SK-N-SH treated with all-trans-retinoic acid at 6 μM for 48 hours (cell line): ENCODE measurements around the gene NSL1.

ENCODE experiments used
- ATAC-seq: fragments of 200-7000 bp; cut with Tn5 transposase; 3 replicates; pipeline ENCODE4 v1.9.1; 2020; ENCODE audit warnings: mild to moderate bottlenecking, moderate library complexity
- ARNTL ChIP-seq: fragments of 450-650 bp; formaldehyde crosslinking; IDR thresholded peaks from 2 replicates; pipeline ENCODE4 v1.5.0; 2020; ENCODE audit warnings: low read depth, mild to moderate bottlenecking, moderate library complexity, borderline replicate concordance
- BACH2 ChIP-seq: fragments of 250-450 bp; sonication (Bioruptor Pico); IDR thresholded peaks from 2 replicates; pipeline ENCODE4 v1.9.0; 2021; ENCODE audit warnings: mild to moderate bottlenecking, borderline replicate concordance
- ESRRG ChIP-seq: fragments of 250-450 bp; sonication (Bioruptor Pico); IDR thresholded peaks from 2 replicates; pipeline ENCODE4 v1.6.1; 2021; ENCODE audit warnings: mild to moderate bottlenecking
- GLIS3 ChIP-seq: fragments of 250-450 bp; sonication (Bioruptor Pico); IDR thresholded peaks from 2 replicates; pipeline ENCODE4 v1.5.0; 2020; ENCODE audit warnings: mild to moderate bottlenecking, moderate library complexity
- ISL1 ChIP-seq: fragments of 250-450 bp; sonication (Bioruptor Pico); IDR thresholded peaks from 2 replicates; pipeline ENCODE4 v2.1.2; 2022; ENCODE audit warnings: mild to moderate bottlenecking, moderate library complexity
- OSR1 ChIP-seq: fragments of 250-450 bp; sonication (Bioruptor Pico); IDR thresholded peaks from 2 replicates; pipeline ENCODE4 v1.8.0; 2022; ENCODE audit warnings: moderate library complexity, mild to moderate bottlenecking, inconsistent platforms
- PPARA ChIP-seq: fragments of 250-450 bp; sonication (Bioruptor Pico); IDR thresholded peaks from 2 replicates; pipeline ENCODE4 v1.5.0; 2020; ENCODE audit warnings: mild to moderate bottlenecking, borderline replicate concordance
- RARB ChIP-seq: fragments of 250-450 bp; sonication (Bioruptor Pico); IDR thresholded peaks from 2 replicates; pipeline ENCODE4 v1.8.0; 2021; ENCODE audit warnings: mild to moderate bottlenecking, moderate library complexity
- SNAI2 ChIP-seq: fragments of 250-450 bp; sonication (Bioruptor Pico); IDR thresholded peaks from 2 replicates; pipeline ENCODE4 v1.5.0; 2020; ENCODE audit warnings: mild to moderate bottlenecking, moderate library complexity
- TOX ChIP-seq: fragments of 250-450 bp; sonication (Bioruptor Pico); IDR thresholded peaks from 2 replicates; pipeline ENCODE4 v1.8.0; 2021; ENCODE audit warnings: mild to moderate bottlenecking, moderate library complexity, borderline replicate concordance
- ZC3H10 ChIP-seq: fragments of 250-450 bp; sonication (Bioruptor Pico); IDR thresholded peaks from 2 replicates; pipeline ENCODE4 v1.5.1; 2021; ENCODE audit warnings: mild to moderate bottlenecking, moderate library complexity
- ZFP3 ChIP-seq: fragments of 250-450 bp; sonication (Bioruptor Pico); IDR thresholded peaks from 2 replicates; pipeline ENCODE4 v1.5.0; 2020; ENCODE audit warnings: mild to moderate bottlenecking, moderate library complexity
- ZFP30 ChIP-seq: fragments of 450-650 bp; formaldehyde crosslinking; IDR thresholded peaks from 2 replicates; pipeline ENCODE4 v1.5.0; 2022; ENCODE audit warnings: mild to moderate bottlenecking, moderate library complexity
- ZNF565 ChIP-seq: fragments of 450-650 bp; formaldehyde crosslinking; conservative IDR thresholded peaks from 2 replicates; pipeline ENCODE4 v1.5.0; 2020; ENCODE audit warnings: low read depth, mild to moderate bottlenecking, moderate library complexity
- ZNF70 ChIP-seq: fragments of 450-650 bp; formaldehyde crosslinking; IDR thresholded peaks from 2 replicates; pipeline ENCODE4 v1.5.0; 2020; ENCODE audit warnings: mild to moderate bottlenecking, moderate library complexity
- ZNF8 ChIP-seq: fragments of 450-650 bp; formaldehyde crosslinking; IDR thresholded peaks from 2 replicates; pipeline ENCODE4 v1.5.0; 2020; ENCODE audit warnings: mild to moderate bottlenecking, moderate library complexity
- TF ChIP-seq, protein P1 (sequence below): fragments of 250-450 bp; sonication (Bioruptor Pico); IDR thresholded peaks from 2 replicates; pipeline ENCODE4 v1.8.0; 2020; ENCODE audit warnings: mild to moderate bottlenecking, moderate library complexity, borderline replicate concordance
- TF ChIP-seq, protein P2 (sequence below): fragments of 250-450 bp; sonication (Bioruptor Pico); IDR thresholded peaks from 2 replicates; pipeline ENCODE4 v1.8.0; 2021; ENCODE audit warnings: low read depth, mild to moderate bottlenecking, moderate library complexity, borderline replicate concordance
- TF ChIP-seq, protein P3 (sequence below): fragments of 250-450 bp; sonication (Bioruptor Pico); IDR thresholded peaks from 2 replicates; pipeline ENCODE4 v1.5.1; 2021; ENCODE audit warnings: mild to moderate bottlenecking, moderate library complexity
- TF ChIP-seq, protein P4 (sequence below): fragments of 250-450 bp; sonication (Bioruptor Pico); IDR thresholded peaks from 2 replicates; pipeline ENCODE4 v1.5.1; 2020; ENCODE audit warnings: low read depth, mild to moderate bottlenecking, moderate library complexity
- TF ChIP-seq, protein P5 (sequence below): fragments of 250-450 bp; sonication (Bioruptor Pico); IDR thresholded peaks from 2 replicates; pipeline ENCODE4 v1.5.0; 2020; ENCODE audit warnings: mild to moderate bottlenecking, moderate library complexity

NSL1 gene

DNA sequence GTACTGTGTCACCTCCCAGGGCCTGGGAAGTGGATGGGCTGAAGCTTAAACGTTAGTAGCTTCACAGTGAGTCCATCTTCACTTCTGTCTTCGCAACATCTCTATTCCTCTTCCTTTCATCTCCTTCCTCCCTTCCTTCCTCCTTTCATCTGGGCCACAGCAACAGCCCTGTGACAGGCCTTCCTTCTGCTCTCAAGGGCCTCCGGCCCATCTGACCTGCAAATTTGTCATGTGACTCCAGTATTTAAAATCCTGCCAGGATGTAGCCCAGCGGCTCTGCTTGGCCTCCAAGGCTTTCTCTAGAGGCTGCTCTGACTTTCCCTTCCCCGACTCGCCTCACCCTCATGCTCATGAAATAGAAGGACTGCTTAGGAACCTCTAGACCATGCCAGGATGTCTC, 81.0 kb downstream of the NSL1 start (continued):
- TF ChIP-seq, protein P1, sequence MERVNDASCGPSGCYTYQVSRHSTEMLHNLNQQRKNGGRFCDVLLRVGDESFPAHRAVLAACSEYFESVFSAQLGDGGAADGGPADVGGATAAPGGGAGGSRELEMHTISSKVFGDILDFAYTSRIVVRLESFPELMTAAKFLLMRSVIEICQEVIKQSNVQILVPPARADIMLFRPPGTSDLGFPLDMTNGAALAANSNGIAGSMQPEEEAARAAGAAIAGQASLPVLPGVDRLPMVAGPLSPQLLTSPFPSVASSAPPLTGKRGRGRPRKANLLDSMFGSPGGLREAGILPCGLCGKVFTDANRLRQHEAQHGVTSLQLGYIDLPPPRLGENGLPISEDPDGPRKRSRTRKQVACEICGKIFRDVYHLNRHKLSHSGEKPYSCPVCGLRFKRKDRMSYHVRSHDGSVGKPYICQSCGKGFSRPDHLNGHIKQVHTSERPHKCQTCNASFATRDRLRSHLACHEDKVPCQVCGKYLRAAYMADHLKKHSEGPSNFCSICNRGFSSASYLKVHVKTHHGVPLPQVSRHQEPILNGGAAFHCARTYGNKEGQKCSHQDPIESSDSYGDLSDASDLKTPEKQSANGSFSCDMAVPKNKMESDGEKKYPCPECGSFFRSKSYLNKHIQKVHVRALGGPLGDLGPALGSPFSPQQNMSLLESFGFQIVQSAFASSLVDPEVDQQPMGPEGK (CRISPR knock-in tag): no peak
- no peak for TF ChIP-seq ISL1 (CRISPR knock-in tag)
- no peak for TF ChIP-seq ZNF8 (CRISPR knock-in tag)
- no peak for TF ChIP-seq OSR1 (CRISPR knock-in tag)
- TF ChIP-seq ESRRG (CRISPR knock-in tag): no peak

DNA sequence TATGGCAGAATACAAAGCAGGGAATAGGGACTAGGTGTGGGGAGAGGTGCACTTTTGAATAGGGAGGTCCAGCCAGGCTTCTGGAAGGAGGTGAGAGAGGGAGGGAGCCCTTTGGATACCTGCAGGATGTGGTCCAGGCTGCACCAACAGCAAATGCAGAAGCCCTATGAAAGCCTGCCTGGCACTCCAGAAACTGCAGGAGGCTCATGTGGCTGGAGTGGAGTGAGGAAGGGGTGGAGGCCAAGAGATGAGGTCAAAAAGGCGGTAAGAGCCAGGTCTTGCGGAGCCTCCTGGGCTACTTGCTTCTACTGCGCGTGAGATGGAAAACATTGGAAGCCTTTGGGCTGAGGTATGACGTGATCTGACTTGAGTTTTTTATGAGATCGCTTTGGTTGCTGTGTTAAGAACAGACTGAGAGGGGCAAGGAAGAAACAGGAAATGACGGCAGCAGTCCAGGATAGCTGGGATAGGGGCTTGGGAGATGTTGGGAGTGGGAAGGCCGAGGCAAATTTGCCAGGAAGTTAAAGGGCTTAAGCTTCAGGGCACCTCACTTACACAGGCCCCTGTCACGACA, 87.5 kb downstream of the NSL1 start:
- TF ChIP-seq TOX (CRISPR knock-in tag): no peak
- TF ChIP-seq ZNF70 (CRISPR knock-in tag): no peak
- TF ChIP-seq, protein P2, sequence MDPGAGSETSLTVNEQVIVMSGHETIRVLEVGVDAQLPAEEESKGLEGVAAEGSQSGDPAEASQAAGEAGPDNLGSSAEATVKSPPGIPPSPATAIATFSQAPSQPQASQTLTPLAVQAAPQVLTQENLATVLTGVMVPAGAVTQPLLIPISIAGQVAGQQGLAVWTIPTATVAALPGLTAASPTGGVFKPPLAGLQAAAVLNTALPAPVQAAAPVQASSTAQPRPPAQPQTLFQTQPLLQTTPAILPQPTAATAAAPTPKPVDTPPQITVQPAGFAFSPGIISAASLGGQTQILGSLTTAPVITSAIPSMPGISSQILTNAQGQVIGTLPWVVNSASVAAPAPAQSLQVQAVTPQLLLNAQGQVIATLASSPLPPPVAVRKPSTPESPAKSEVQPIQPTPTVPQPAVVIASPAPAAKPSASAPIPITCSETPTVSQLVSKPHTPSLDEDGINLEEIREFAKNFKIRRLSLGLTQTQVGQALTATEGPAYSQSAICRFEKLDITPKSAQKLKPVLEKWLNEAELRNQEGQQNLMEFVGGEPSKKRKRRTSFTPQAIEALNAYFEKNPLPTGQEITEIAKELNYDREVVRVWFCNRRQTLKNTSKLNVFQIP (CRISPR knock-in tag): no peak
- no peak for TF ChIP-seq ZNF565 (CRISPR knock-in tag)
- no peak for TF ChIP-seq SNAI2 (CRISPR knock-in tag)
- no peak for TF ChIP-seq ISL1 (CRISPR knock-in tag)
- TF ChIP-seq GLIS3 (CRISPR knock-in tag): no peak
- TF ChIP-seq ESRRG (CRISPR knock-in tag): no peak
- TF ChIP-seq OSR1 (CRISPR knock-in tag): no peak
- TF ChIP-seq ZFP30: no peak
- no peak for TF ChIP-seq ARNTL (CRISPR knock-in tag)
- TF ChIP-seq, protein P1 (CRISPR knock-in tag): no peak
- no peak for TF ChIP-seq RARB (CRISPR knock-in tag)
- TF ChIP-seq, protein P3, sequence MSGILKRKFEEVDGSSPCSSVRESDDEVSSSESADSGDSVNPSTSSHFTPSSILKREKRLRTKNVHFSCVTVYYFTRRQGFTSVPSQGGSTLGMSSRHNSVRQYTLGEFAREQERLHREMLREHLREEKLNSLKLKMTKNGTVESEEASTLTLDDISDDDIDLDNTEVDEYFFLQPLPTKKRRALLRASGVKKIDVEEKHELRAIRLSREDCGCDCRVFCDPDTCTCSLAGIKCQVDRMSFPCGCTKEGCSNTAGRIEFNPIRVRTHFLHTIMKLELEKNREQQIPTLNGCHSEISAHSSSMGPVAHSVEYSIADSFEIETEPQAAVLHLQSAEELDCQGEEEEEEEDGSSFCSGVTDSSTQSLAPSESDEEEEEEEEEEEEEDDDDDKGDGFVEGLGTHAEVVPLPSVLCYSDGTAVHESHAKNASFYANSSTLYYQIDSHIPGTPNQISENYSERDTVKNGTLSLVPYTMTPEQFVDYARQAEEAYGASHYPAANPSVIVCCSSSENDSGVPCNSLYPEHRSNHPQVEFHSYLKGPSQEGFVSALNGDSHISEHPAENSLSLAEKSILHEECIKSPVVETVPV: no peak
- TF ChIP-seq BACH2: no peak
- TF ChIP-seq ZC3H10 (CRISPR knock-in tag): no peak
- ATAC-seq: no peak

DNA sequence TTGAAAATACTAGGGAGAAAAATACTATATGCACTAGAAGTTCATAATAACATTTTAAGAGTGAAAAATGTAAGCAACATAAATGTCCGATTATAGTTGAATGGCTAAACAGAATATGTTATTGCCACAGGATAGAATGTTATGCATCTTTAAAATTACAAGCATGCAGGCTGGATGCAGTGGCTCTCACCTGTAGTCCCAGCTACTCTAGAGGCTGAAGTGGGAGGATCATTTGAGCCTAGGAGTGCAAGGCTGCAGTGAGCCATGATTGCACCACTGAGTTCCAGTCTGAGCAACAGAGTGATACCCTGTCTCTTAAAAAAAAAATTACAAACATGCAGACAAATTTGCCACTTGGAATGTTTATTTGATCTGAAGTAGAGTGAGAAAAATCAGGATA, 88.9 kb downstream of the NSL1 start:
- no peak for TF ChIP-seq ZFP3 (CRISPR knock-in tag)
- TF ChIP-seq, protein P4, sequence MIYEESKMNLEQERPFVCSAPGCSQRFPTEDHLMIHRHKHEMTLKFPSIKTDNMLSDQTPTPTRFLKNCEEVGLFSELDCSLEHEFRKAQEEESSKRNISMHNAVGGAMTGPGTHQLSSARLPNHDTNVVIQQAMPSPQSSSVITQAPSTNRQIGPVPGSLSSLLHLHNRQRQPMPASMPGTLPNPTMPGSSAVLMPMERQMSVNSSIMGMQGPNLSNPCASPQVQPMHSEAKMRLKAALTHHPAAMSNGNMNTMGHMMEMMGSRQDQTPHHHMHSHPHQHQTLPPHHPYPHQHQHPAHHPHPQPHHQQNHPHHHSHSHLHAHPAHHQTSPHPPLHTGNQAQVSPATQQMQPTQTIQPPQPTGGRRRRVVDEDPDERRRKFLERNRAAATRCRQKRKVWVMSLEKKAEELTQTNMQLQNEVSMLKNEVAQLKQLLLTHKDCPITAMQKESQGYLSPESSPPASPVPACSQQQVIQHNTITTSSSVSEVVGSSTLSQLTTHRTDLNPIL (CRISPR knock-in tag): no peak
- TF ChIP-seq ARNTL (CRISPR knock-in tag): no peak
- TF ChIP-seq, all 23 proteins: peak for 0
- ATAC-seq: no peak

DNA sequence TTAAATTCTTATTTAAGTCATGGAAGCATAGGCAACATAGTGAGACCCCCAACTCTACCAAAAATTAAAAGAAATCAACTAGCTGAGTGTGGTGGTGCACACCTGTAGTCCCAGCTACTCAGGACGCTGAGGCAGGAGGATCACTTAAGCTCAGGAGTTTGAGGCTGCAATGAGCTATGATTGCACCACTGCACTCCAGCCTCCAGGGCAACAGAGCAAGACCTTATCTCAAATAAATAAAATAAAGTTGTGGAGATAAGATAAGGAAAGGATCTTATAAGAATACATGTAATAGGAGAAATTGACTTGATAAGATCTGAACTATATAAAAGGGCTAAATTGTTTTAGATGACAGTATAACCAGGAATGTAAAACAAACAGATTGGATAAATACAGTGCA, 89.7 kb downstream of the NSL1 start:
- TF ChIP-seq ZNF8 (CRISPR knock-in tag) (no peak), BACH2 (no peak), ZNF565 (CRISPR knock-in tag) (no peak), ISL1 (CRISPR knock-in tag) (no peak), ESRRG (CRISPR knock-in tag) (no peak), PPARA (CRISPR knock-in tag) (no peak), ZNF70 (CRISPR knock-in tag) (no peak)
- TF ChIP-seq, protein P5, sequence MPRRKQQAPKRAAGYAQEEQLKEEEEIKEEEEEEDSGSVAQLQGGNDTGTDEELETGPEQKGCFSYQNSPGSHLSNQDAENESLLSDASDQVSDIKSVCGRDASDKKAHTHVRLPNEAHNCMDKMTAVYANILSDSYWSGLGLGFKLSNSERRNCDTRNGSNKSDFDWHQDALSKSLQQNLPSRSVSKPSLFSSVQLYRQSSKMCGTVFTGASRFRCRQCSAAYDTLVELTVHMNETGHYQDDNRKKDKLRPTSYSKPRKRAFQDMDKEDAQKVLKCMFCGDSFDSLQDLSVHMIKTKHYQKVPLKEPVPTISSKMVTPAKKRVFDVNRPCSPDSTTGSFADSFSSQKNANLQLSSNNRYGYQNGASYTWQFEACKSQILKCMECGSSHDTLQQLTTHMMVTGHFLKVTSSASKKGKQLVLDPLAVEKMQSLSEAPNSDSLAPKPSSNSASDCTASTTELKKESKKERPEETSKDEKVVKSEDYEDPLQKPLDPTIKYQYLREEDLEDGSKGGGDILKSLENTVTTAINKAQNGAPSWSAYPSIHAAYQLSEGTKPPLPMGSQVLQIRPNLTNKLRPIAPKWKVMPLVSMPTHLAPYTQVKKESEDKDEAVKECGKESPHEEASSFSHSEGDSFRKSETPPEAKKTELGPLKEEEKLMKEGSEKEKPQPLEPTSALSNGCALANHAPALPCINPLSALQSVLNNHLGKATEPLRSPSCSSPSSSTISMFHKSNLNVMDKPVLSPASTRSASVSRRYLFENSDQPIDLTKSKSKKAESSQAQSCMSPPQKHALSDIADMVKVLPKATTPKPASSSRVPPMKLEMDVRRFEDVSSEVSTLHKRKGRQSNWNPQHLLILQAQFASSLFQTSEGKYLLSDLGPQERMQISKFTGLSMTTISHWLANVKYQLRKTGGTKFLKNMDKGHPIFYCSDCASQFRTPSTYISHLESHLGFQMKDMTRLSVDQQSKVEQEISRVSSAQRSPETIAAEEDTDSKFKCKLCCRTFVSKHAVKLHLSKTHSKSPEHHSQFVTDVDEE (CRISPR knock-in tag): no peak
- TF ChIP-seq, protein P3: no peak

More for the DNA sequence above, 89.7 kb downstream of the NSL1 start:
- no peak for ATAC-seq
